Measurements from ENCODE around the gene HNRNPF.

Gene HNRNPF

GRCh38 chr10:43371418-43371817 lies 37.6 kb downstream of the HNRNPF start, which contains the start of gene FXYD4:
Gene FXYD4 (plus strand): TSS chr10:43371636. CDS start chr10:43373747, 2,111 bp downstream.
- Histone ChIP-seq H3K4me3 (ENCODE audit: insufficient read depth, low read length, poor library complexity, severe bottlenecking) (no peak within 1 kb of the TSS), H3K9me2 (replicated peaks; ENCODE audit: insufficient read depth, low read length) (no peaks in the 10 kb centered on the region), H4K20me1 (ENCODE audit: low read depth, low read length) (no peaks in the 10 kb centered on the region), H3K36me3 (ENCODE audit: low read length) (no peaks in the 10 kb centered on the region), H3K9me3 (ENCODE audit: insufficient read depth, low read length) (no peaks in the 10 kb centered on the region), H3K79me2 (ENCODE audit: insufficient read depth, low read length) (no peaks in the 10 kb centered on the region), H3K27ac (ENCODE audit: low read depth, low read length) (no peak within 1 kb of the TSS), H3F3A (ENCODE audit: insufficient read depth) (no peaks in the 10 kb centered on the region), H3K9ac (ENCODE audit: low read length) (no peak within 1 kb of the TSS), H3K4me2 (ENCODE audit: low read depth, low read length, poor library complexity, severe bottlenecking) (no peak within 1 kb of the TSS), H3K27me3 (ENCODE audit: low read length) (no peaks in the 10 kb centered on the region), H2AFZ (ENCODE audit: low read depth, low read length, severe bottlenecking) (no peak within 1 kb of the TSS)
- TF ChIP-seq EZH2phosphoT487 (conservative IDR thresholded peaks at IDR 0.05; ENCODE audit: low read length) = no peak
- TF ChIP-seq, protein P1, sequence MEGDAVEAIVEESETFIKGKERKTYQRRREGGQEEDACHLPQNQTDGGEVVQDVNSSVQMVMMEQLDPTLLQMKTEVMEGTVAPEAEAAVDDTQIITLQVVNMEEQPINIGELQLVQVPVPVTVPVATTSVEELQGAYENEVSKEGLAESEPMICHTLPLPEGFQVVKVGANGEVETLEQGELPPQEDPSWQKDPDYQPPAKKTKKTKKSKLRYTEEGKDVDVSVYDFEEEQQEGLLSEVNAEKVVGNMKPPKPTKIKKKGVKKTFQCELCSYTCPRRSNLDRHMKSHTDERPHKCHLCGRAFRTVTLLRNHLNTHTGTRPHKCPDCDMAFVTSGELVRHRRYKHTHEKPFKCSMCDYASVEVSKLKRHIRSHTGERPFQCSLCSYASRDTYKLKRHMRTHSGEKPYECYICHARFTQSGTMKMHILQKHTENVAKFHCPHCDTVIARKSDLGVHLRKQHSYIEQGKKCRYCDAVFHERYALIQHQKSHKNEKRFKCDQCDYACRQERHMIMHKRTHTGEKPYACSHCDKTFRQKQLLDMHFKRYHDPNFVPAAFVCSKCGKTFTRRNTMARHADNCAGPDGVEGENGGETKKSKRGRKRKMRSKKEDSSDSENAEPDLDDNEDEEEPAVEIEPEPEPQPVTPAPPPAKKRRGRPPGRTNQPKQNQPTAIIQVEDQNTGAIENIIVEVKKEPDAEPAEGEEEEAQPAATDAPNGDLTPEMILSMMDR (IDR thresholded peaks at IDR 0.05; ENCODE audit: insufficient read depth, low read length, poor library complexity, severe bottlenecking) = no peak

- H2AFZ ChIP-seq (ENCODE audit: low read depth, low read length, severe bottlenecking) = no peak overlapping the region
- H3F3A ChIP-seq (ENCODE audit: insufficient read depth) = no peaks in the 10 kb centered on the region
- H3K36me3 ChIP-seq (ENCODE audit: low read length) = no peaks in the 10 kb centered on the region
These were observed 38.2 kb downstream of the HNRNPF start for GRCh38 chr10:43370671-43371215.

DNA sequence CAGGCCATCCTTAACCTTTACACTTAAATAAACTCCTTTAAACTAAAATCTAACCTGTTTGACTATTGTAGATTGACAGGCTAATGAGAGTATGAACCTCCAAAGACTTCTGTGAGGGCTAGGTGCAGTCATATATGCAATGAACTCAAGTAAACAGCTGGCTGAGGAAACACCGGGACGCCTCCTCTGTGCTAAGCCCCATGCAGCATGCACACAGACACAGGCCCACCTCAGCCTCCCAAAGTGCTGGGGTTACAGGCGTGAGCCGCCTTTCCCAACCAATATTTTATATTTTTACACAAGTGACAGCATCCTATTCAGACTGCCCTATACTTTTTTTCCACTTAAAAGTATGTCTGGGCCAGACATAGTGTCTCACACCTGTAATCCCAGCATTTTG lies 39.1 kb downstream of the HNRNPF start:
- Histone ChIP-seq H3F3A (ENCODE audit: insufficient read depth) (no peaks in the 10 kb centered on the region), H3K4me3 (ENCODE audit: insufficient read depth, low read length, poor library complexity, severe bottlenecking) (no peak overlapping the region), H3K4me2 (ENCODE audit: low read depth, low read length, poor library complexity, severe bottlenecking) (no peak overlapping the region), H3K27ac (ENCODE audit: low read depth, low read length) (no peak overlapping the region), H3K9me2 (replicated peaks; ENCODE audit: insufficient read depth, low read length) (no peaks in the 10 kb centered on the region), H4K20me1 (ENCODE audit: low read depth, low read length) (no peaks in the 10 kb centered on the region), H3K79me2 (ENCODE audit: insufficient read depth, low read length) (no peaks in the 10 kb centered on the region), H3K9ac (ENCODE audit: low read length) (no peak overlapping the region), H3K36me3 (ENCODE audit: low read length) (no peaks in the 10 kb centered on the region), H3K27me3 (ENCODE audit: low read length) (no peaks in the 10 kb centered on the region), H3K9me3 (ENCODE audit: insufficient read depth, low read length) (no peaks in the 10 kb centered on the region), H2AFZ (ENCODE audit: low read depth, low read length, severe bottlenecking) (no peak overlapping the region)
- no peak for TF ChIP-seq EZH2phosphoT487 (conservative IDR thresholded peaks at IDR 0.05; ENCODE audit: low read length)

More at GRCh38 chr10:43370671-43371215, 38.2 kb downstream of the HNRNPF start:
- H3K9me2 ChIP-seq (replicated peaks; ENCODE audit: insufficient read depth, low read length) = no peaks in the 10 kb centered on the region
- no peak overlapping the region for H3K9ac ChIP-seq (ENCODE audit: low read length)
- no peak for TF ChIP-seq EZH2phosphoT487 (conservative IDR thresholded peaks at IDR 0.05; ENCODE audit: low read length)
- TF ChIP-seq, protein P1 (IDR thresholded peaks at IDR 0.05; ENCODE audit: insufficient read depth, low read length, poor library complexity, severe bottlenecking) = no peak
- H3K4me2 ChIP-seq (ENCODE audit: low read depth, low read length, poor library complexity, severe bottlenecking) = no peak overlapping the region
- no peak overlapping the region for H3K27ac ChIP-seq (ENCODE audit: low read depth, low read length)
- H4K20me1 ChIP-seq (ENCODE audit: low read depth, low read length) = no peaks in the 10 kb centered on the region
- H3K27me3 ChIP-seq (ENCODE audit: low read length) = no peaks in the 10 kb centered on the region
- no peaks in the 10 kb centered on the region for H3K9me3 ChIP-seq (ENCODE audit: insufficient read depth, low read length)
- no peaks in the 10 kb centered on the region for H3K79me2 ChIP-seq (ENCODE audit: insufficient read depth, low read length)
- H3K4me3 ChIP-seq (ENCODE audit: insufficient read depth, low read length, poor library complexity, severe bottlenecking) = no peak overlapping the region

DNA sequence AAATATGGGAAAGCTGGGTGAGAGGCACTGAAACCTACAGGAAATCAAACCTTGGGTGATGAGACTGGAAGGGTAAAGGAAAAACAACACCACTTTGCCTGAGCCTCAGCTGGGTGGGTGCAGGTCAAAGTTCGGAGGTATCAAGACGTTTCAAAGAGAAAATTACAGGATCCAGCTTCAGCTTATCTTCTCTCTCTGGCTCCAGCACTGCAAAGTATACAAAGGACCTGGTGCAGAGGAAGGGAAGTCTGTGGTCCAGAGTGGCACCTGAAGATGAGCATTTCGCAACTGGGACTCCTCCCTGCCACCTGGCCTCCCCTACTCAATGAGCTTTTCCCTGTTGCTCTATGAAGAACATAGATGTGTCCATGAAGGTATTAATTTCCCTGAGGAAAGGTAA lies 44.0 kb downstream of the HNRNPF start:
- Histone ChIP-seq H3K36me3 (ENCODE audit: low read length) (no peaks in the 10 kb centered on the region), H3K27me3 (ENCODE audit: low read length) (no peaks in the 10 kb centered on the region), H2AFZ (ENCODE audit: low read depth, low read length, severe bottlenecking) (no peak overlapping the region), H3K9ac (ENCODE audit: low read length) (no peak overlapping the region), H4K20me1 (ENCODE audit: low read depth, low read length) (no peaks in the 10 kb centered on the region), H3K9me3 (ENCODE audit: insufficient read depth, low read length) (no peaks in the 10 kb centered on the region), H3K27ac (ENCODE audit: low read depth, low read length) (no peak overlapping the region), H3K79me2 (ENCODE audit: insufficient read depth, low read length) (no peaks in the 10 kb centered on the region), H3K9me2 (replicated peaks; ENCODE audit: insufficient read depth, low read length) (no peaks in the 10 kb centered on the region), H3K4me2 (ENCODE audit: low read depth, low read length, poor library complexity, severe bottlenecking) (no peak overlapping the region), H3K4me3 (ENCODE audit: insufficient read depth, low read length, poor library complexity, severe bottlenecking) (no peak overlapping the region), H3F3A (ENCODE audit: insufficient read depth) (no peaks in the 10 kb centered on the region)
- TF ChIP-seq, protein P1 (IDR thresholded peaks at IDR 0.05; ENCODE audit: insufficient read depth, low read length, poor library complexity, severe bottlenecking) = no peak
